Measurements from ENCODE around the gene PPP2R5D. TPM values are rescaled to one million over a fixed set of nuclear protein-coding genes. Genes with fewer than 3 reads are reported as not detected.

Gene PPP2R5D
- total RNA-seq, 1 experiment from 2014 or later, result 53.7 TPM

- H3K9me2 ChIP-seq (ENCODE audit: insufficient read depth), result no peaks in the 10 kb centered on the region
- ChIA-PET CTCF (no interaction called here), POLR2A (ENCODE audit: unreplicated experiment) (no interaction called here)
- H3K4me2 ChIP-seq, result no peak overlapping the region
- H3K27ac ChIP-seq, result no peak overlapping the region
- BruUV-seq (replicated peaks), result no TSS peak
- no peak overlapping the region for H2AFZ ChIP-seq
- no peaks in the 10 kb centered on the region for H3K36me3 ChIP-seq (ENCODE audit: low read depth)
- intact Hi-C loops (cut with micrococcal nuclease; ENCODE audit: unreplicated experiment), result no loop called here
- peaks cover 13% of the 10 kb centered on the region for H3F3A ChIP-seq (ENCODE audit: insufficient read depth, low read depth)
- no peaks in the 10 kb centered on the region for H4K20me1 ChIP-seq (ENCODE audit: insufficient read depth)
- H3K4me3 ChIP-seq, result no peak overlapping the region
- no peaks in the 10 kb centered on the region for H3K9me3 ChIP-seq (ENCODE audit: insufficient read depth, low read depth)
- H3K27me3 ChIP-seq (ENCODE audit: insufficient read depth, low read depth), result no peaks in the 10 kb centered on the region
- TF ChIP-seq EZH2 (IDR thresholded peaks at IDR 0.05; ENCODE audit: low read depth), result no peak
- TF ChIP-seq, protein P1, sequence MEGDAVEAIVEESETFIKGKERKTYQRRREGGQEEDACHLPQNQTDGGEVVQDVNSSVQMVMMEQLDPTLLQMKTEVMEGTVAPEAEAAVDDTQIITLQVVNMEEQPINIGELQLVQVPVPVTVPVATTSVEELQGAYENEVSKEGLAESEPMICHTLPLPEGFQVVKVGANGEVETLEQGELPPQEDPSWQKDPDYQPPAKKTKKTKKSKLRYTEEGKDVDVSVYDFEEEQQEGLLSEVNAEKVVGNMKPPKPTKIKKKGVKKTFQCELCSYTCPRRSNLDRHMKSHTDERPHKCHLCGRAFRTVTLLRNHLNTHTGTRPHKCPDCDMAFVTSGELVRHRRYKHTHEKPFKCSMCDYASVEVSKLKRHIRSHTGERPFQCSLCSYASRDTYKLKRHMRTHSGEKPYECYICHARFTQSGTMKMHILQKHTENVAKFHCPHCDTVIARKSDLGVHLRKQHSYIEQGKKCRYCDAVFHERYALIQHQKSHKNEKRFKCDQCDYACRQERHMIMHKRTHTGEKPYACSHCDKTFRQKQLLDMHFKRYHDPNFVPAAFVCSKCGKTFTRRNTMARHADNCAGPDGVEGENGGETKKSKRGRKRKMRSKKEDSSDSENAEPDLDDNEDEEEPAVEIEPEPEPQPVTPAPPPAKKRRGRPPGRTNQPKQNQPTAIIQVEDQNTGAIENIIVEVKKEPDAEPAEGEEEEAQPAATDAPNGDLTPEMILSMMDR (conservative IDR thresholded peaks at IDR 0.05), result no peak
- no peak for DNase-seq
- H3K4me1 ChIP-seq (replicated peaks; ENCODE audit: insufficient read depth), result no peaks in the 10 kb centered on the region
- H3K79me2 ChIP-seq (ENCODE audit: low read depth), result no peaks in the 10 kb centered on the region
Observed at GRCh38 chr6:43037197-43037596, 52.8 kb downstream of the PPP2R5D start.

GRCh38 chr6:43037706-43038105, 53.3 kb downstream of the PPP2R5D start:
- Histone ChIP-seq H4K20me1 (ENCODE audit: insufficient read depth) (no peaks in the 10 kb centered on the region), H3K27me3 (ENCODE audit: insufficient read depth, low read depth) (no peaks in the 10 kb centered on the region), H3K9me2 (ENCODE audit: insufficient read depth) (no peaks in the 10 kb centered on the region), H3K4me3 (no peak overlapping the region), H3K79me2 (ENCODE audit: low read depth) (no peaks in the 10 kb centered on the region), H3K27ac (no peak overlapping the region), H3K4me1 (replicated peaks; ENCODE audit: insufficient read depth) (no peaks in the 10 kb centered on the region), H3K4me2 (no peak overlapping the region), H3F3A (ENCODE audit: insufficient read depth, low read depth) (peaks cover 10% of the 10 kb centered on the region), H3K9me3 (ENCODE audit: insufficient read depth, low read depth) (no peaks in the 10 kb centered on the region), H2AFZ (no peak overlapping the region), H3K36me3 (ENCODE audit: low read depth) (no peaks in the 10 kb centered on the region)
- intact Hi-C loops (cut with micrococcal nuclease; ENCODE audit: unreplicated experiment), result no loop called here
- DNase-seq, result no peak
- ChIA-PET POLR2A (ENCODE audit: unreplicated experiment) (no interaction called here), CTCF (no interaction called here)
- BruUV-seq (replicated peaks), result no TSS peak
- TF ChIP-seq EZH2 (IDR thresholded peaks at IDR 0.05; ENCODE audit: low read depth), result no peak
- TF ChIP-seq, protein P1 (conservative IDR thresholded peaks at IDR 0.05), result no peak

DNA sequence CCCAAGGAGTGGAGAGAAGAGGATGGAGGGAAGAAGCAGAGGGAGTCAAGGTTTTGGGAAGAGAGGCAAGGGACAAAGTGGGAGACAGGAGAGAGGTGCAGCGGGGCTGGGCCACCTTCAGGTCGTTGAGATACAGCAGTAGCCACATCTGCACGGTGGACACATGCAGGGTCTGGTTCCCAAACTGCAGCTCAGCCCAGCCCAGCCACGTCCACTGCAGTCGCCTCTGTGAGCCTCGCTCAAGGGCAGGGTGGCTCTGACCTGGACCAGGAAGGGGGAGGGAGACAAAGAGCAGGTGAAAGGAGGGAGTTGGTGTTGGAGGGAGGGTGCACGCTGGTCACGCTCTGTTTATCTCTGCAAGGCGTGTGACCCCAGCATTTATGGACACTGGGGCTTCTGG, 54.4 kb downstream of the PPP2R5D start:
- H4K20me1 ChIP-seq (ENCODE audit: insufficient read depth), result no peaks in the 10 kb centered on the region
- no peaks in the 10 kb centered on the region for H3K36me3 ChIP-seq (ENCODE audit: low read depth)
- DNase-seq, result no peak
- no peak for TF ChIP-seq EZH2 (IDR thresholded peaks at IDR 0.05; ENCODE audit: low read depth)
- TF ChIP-seq, protein P1 (conservative IDR thresholded peaks at IDR 0.05), result no peak
- H3F3A ChIP-seq (ENCODE audit: insufficient read depth, low read depth), result peaks cover 5% of the 10 kb centered on the region
- H3K4me2 ChIP-seq, result no peak overlapping the region
- BruUV-seq (replicated peaks), result no TSS peak
- no peaks in the 10 kb centered on the region for H3K79me2 ChIP-seq (ENCODE audit: low read depth)
- H3K4me3 ChIP-seq, result no peak overlapping the region
- H3K9me2 ChIP-seq (ENCODE audit: insufficient read depth), result no peaks in the 10 kb centered on the region
- CTCF ChIA-PET, result interaction anchor here (0.6 kb wide), 1 partner anchor 362 kb away, joined by 4 read pairs; no protein-coding TSS in a partner anchor
- H3K27ac ChIP-seq, result no peak overlapping the region
- H2AFZ ChIP-seq, result no peak overlapping the region
- H3K27me3 ChIP-seq (ENCODE audit: insufficient read depth, low read depth), result no peaks in the 10 kb centered on the region
- no peaks in the 10 kb centered on the region for H3K9me3 ChIP-seq (ENCODE audit: insufficient read depth, low read depth)
- POLR2A ChIA-PET (ENCODE audit: unreplicated experiment), result no interaction called here
- no peaks in the 10 kb centered on the region for H3K4me1 ChIP-seq (replicated peaks; ENCODE audit: insufficient read depth)
- intact Hi-C loops (cut with micrococcal nuclease; ENCODE audit: unreplicated experiment), result no loop called here

Measured in PC-9 (cell line).